ENCODE results near the gene TTC39C.

GRCh38 chr18:23983112-23983511 lies 31.4 kb upstream of the TTC39C start:
- TF ChIP-seq CTCF (IDR thresholded peaks at IDR 0.05), result no peak
- no peak for TF ChIP-seq POLR2AphosphoS5 (IDR thresholded peaks at IDR 0.05; ENCODE audit: low read depth, low read length)
- no peak for TF ChIP-seq REST (IDR thresholded peaks at IDR 0.05; ENCODE audit: insufficient read depth in 1 of 2, low read depth in 2 of 2, low read length in 1 of 2)
- TF ChIP-seq SIN3A (IDR thresholded peaks at IDR 0.05; ENCODE audit: borderline replicate concordance, insufficient read depth, low read depth, low read length), result no peak
- TF ChIP-seq TCF7L2 (IDR thresholded peaks at IDR 0.05; ENCODE audit: low read depth, low read length), result no peak

Measured in Panc1 (cell line).